Measurements from ENCODE around the gene ZNF823. TPM values are rescaled to one million over a fixed set of nuclear protein-coding genes. Genes with fewer than 3 reads are reported as not detected.

Gene ZNF823
- total and polyA plus RNA-seq, 2 of the 13 experiments (the other 11 are each of a cell fraction or from before 2014, with no cell fraction given) = 5.7 to 11.7 TPM

DNA sequence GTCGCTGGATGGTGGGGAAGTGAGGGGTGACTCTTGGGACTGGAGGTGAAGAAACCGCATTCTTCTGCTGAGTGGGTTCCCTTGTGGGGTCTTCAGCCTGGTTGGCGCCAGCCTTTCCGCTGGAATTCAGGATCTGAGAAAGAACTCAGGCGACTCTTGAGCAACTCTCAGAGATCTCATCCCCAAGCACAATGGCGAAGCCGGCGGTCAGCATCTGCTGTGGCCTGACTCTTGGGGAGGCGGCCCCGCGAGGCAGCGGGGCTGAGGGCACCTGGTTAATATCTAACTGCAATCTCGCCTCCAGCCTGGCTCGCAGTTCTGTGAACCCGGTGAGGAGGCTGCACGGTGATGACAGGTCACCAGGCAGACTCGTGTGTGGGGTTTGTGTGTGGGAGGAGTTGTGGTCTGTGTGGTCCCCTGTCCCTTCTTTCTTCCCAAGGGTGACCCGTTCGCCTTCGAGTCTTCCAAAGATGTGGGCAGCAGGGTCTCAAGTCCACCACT, 28.9 kb upstream of the ZNF823 start (continued):
- TF ChIP-seq NFE2L1 (CRISPR knock-in tag; IDR thresholded peaks at IDR 0.05; ENCODE audit: borderline replicate concordance) (no peak), ZNF331 (CRISPR knock-in tag; IDR thresholded peaks at IDR 0.05) (peak; percentile 50; the same call in 1 of the 2 replicates), ZZZ3 (CRISPR knock-in tag; IDR thresholded peaks at IDR 0.05; ENCODE audit: borderline replicate concordance) (no peak), TARDBP (CRISPR knock-in tag; IDR thresholded peaks at IDR 0.05) (no peak), ZFP1 (CRISPR knock-in tag; IDR thresholded peaks at IDR 0.05) (no peak), LCORL (IDR thresholded peaks at IDR 0.05) (no peak), LCORL (CRISPR knock-in tag; IDR thresholded peaks at IDR 0.05) (no peak), ZNF780A (CRISPR knock-in tag; IDR thresholded peaks at IDR 0.05) (no peak), ZNF24 (IDR thresholded peaks at IDR 0.05) (no peak), ZNF563 (CRISPR knock-in tag; IDR thresholded peaks at IDR 0.05) (no peak), DPF2 (CRISPR knock-in tag; IDR thresholded peaks at IDR 0.05; ENCODE audit: borderline replicate concordance, low read depth) (no peak), ZNF121 (CRISPR knock-in tag; IDR thresholded peaks at IDR 0.05) (no peak), TSC22D2 (CRISPR knock-in tag; IDR thresholded peaks at IDR 0.05; ENCODE audit: borderline replicate concordance) (no peak), RFXANK (CRISPR knock-in tag; IDR thresholded peaks at IDR 0.05) (no peak), POLR2A (IDR thresholded peaks at IDR 0.05; ENCODE audit: insufficient read depth in 1 of 2, low read depth in 2 of 2, low read length in 2 of 2) (peak; percentile 57 to 86), SATB2 (CRISPR knock-in tag; IDR thresholded peaks at IDR 0.05) (no peak), RFXAP (CRISPR knock-in tag; IDR thresholded peaks at IDR 0.05; ENCODE audit: borderline replicate concordance) (no peak)
- TF ChIP-seq, protein P1, sequence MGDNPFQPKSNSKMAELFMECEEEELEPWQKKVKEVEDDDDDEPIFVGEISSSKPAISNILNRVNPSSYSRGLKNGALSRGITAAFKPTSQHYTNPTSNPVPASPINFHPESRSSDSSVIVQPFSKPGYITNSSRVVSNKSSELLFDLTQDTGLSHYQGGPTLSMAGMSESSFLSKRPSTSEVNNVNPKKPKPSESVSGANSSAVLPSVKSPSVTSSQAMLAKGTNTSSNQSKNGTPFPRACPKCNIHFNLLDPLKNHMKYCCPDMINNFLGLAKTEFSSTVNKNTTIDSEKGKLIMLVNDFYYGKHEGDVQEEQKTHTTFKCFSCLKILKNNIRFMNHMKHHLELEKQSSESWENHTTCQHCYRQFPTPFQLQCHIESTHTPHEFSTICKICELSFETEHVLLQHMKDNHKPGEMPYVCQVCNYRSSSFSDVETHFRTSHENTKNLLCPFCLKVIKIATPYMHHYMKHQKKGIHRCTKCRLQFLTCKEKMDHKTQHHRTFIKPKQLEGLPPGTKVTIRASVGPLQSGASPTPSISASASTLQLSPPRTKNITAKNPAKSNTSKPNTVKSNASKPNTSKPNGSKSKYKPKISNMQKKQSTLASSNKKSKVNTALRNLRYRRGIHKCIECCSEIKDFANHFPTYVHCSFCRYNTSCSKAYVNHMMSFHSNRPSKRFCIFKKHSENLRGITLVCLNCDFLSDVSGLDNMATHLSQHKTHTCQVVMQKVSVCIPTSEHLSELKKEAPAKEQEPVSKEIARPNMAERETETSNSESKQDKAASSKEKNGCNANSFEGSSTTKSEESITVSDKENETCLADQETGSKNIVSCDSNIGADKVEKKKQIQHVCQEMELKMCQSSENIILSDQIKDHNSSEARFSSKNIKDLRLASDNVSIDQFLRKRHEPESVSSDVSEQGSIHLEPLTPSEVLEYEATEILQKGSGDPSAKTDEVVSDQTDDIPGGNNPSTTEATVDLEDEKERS (CRISPR knock-in tag; IDR thresholded peaks at IDR 0.05) = no peak
- TF ChIP-seq, protein P2, sequence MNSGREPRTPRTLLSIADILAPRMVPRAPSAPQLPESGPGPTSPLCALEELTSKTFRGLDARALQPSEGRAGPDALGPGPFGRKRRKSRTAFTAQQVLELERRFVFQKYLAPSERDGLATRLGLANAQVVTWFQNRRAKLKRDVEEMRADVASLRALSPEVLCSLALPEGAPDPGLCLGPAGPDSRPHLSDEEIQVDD (CRISPR knock-in tag; IDR thresholded peaks at IDR 0.05; ENCODE audit: borderline replicate concordance) = no peak
- TF ChIP-seq, protein P3, sequence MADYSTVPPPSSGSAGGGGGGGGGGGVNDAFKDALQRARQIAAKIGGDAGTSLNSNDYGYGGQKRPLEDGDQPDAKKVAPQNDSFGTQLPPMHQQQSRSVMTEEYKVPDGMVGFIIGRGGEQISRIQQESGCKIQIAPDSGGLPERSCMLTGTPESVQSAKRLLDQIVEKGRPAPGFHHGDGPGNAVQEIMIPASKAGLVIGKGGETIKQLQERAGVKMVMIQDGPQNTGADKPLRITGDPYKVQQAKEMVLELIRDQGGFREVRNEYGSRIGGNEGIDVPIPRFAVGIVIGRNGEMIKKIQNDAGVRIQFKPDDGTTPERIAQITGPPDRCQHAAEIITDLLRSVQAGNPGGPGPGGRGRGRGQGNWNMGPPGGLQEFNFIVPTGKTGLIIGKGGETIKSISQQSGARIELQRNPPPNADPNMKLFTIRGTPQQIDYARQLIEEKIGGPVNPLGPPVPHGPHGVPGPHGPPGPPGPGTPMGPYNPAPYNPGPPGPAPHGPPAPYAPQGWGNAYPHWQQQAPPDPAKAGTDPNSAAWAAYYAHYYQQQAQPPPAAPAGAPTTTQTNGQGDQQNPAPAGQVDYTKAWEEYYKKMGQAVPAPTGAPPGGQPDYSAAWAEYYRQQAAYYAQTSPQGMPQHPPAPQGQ (CRISPR knock-in tag; IDR thresholded peaks at IDR 0.05; ENCODE audit: borderline replicate concordance) = no peak
- TF ChIP-seq, protein P4, sequence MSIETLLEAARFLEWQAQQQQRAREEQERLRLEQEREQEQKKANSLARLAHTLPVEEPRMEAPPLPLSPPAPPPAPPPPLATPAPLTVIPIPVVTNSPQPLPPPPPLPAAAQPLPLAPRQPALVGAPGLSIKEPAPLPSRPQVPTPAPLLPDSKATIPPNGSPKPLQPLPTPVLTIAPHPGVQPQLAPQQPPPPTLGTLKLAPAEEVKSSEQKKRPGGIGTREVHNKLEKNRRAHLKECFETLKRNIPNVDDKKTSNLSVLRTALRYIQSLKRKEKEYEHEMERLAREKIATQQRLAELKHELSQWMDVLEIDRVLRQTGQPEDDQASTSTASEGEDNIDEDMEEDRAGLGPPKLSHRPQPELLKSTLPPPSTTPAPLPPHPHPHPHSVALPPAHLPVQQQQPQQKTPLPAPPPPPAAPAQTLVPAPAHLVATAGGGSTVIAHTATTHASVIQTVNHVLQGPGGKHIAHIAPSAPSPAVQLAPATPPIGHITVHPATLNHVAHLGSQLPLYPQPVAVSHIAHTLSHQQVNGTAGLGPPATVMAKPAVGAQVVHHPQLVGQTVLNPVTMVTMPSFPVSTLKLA (IDR thresholded peaks at IDR 0.05) = no peak
- TF ChIP-seq, protein P5, sequence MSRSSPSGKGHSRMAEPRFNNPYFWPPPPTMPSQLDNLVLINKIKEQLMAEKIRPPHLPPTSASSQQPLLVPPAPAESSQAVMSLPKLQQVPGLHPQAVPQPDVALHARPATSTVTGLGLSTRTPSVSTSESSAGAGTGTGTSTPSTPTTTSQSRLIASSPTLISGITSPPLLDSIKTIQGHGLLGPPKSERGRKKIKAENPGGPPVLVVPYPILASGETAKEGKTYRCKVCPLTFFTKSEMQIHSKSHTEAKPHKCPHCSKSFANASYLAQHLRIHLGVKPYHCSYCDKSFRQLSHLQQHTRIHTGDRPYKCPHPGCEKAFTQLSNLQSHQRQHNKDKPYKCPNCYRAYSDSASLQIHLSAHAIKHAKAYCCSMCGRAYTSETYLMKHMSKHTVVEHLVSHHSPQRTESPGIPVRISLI (CRISPR knock-in tag; IDR thresholded peaks at IDR 0.05; ENCODE audit: borderline replicate concordance) = no peak
